ENCODE results near the gene KIAA0408.

KIAA0408 gene

GRCh38 chr6:127475823-127476176 is 16.6 kb upstream of the KIAA0408 start:
- no peak for TF ChIP-seq CTCF (IDR thresholded peaks at IDR 0.05; ENCODE audit: insufficient read depth, missing control alignments)
- DNase-seq (ENCODE audit: insufficient read length, low spot score) (no peak), FAIRE-seq (no peak)

GRCh38 chr6:127475135-127475822 is 16.1 kb upstream of the KIAA0408 start:
- FAIRE-seq: no peak
- DNase-seq (ENCODE audit: insufficient read length, low spot score): no peak
- no peak for TF ChIP-seq CTCF (IDR thresholded peaks at IDR 0.05; ENCODE audit: insufficient read depth, missing control alignments)

- DNase-seq (ENCODE audit: insufficient read length, low spot score) (no peak), FAIRE-seq (no peak)
- no peak for TF ChIP-seq CTCF (IDR thresholded peaks at IDR 0.05; ENCODE audit: insufficient read depth, missing control alignments)
These were observed 12.4 kb upstream of the KIAA0408 start for GRCh38 chr6:127471379-127472255.

- FAIRE-seq: no peak
- DNase-seq (ENCODE audit: insufficient read length, low spot score): no peak
- no peak for TF ChIP-seq CTCF (IDR thresholded peaks at IDR 0.05; ENCODE audit: insufficient read depth, missing control alignments)
These were observed 9.7 kb upstream of the KIAA0408 start for GRCh38 chr6:127468936-127469335.

- TF ChIP-seq CTCF (IDR thresholded peaks at IDR 0.05; ENCODE audit: insufficient read depth, missing control alignments): no peak
- peak; percentile 11 for FAIRE-seq
- no peak for DNase-seq (ENCODE audit: insufficient read length, low spot score)
These were observed 7.2 kb upstream of the KIAA0408 start for GRCh38 chr6:127466416-127466815.

GRCh38 chr6:127464881-127465459 is 5.8 kb upstream of the KIAA0408 start:
- TF ChIP-seq CTCF (IDR thresholded peaks at IDR 0.05; ENCODE audit: insufficient read depth, missing control alignments): peak; percentile 87
- DNase-seq (ENCODE audit: insufficient read length, low spot score): peak; percentile 32
- FAIRE-seq: peak; percentile 91

Measured in D721Med (cell line).